Measurements from ENCODE around the gene SIGLEC1. TPM values are rescaled to one million over a fixed set of nuclear protein-coding genes. Genes with fewer than 3 reads are reported as not detected.

Gene SIGLEC1
- total and polyA plus RNA-seq, 2 of the 4 experiments (the other 2 are of a cell fraction) = not detected

- Histone ChIP-seq H3K18ac (ENCODE audit: low read depth, low read length) (no peak overlapping the region), H2BK120ac (ENCODE audit: low read depth, low read length) (no peak overlapping the region), H4K91ac (ENCODE audit: insufficient read depth, low read depth, low read length) (no peak overlapping the region), H3K4me2 (ENCODE audit: low read depth, low read length) (no peak overlapping the region), H3K9ac (ENCODE audit: low read depth, low read length) (no peak overlapping the region), H2AK5ac (ENCODE audit: low read depth, low read length) (no peak overlapping the region), H4K20me1 (ENCODE audit: insufficient read depth, low read length) (0 out of 2 replicates have a peak, but pooled peaks cover 6% of the 10 kb centered on the region), H3K36me3 (ENCODE audit: control insufficient read depth, insufficient read depth, low read length) (peaks cover 10% of the 10 kb centered on the region), H3K56ac (ENCODE audit: extremely low read depth, insufficient read depth, low read length) (no peak overlapping the region), H4K8ac (ENCODE audit: low read depth in 2 of 2, low read length in 2 of 2) (no peak overlapping the region), H3K4me1 (ENCODE audit: control insufficient read depth, insufficient read depth, low read length) (no peaks in the 10 kb centered on the region), H2BK15ac (ENCODE audit: low read depth, low read length) (no peak overlapping the region), H4K5ac (ENCODE audit: low read depth, low read length) (no peak overlapping the region), H3K14ac (replicated peaks; ENCODE audit: low read depth, low read length) (no peak overlapping the region), H2AK9ac (replicated peaks; ENCODE audit: low read depth, low read length, poor library complexity) (no peak overlapping the region), H3K4ac (ENCODE audit: low read depth, low read length) (no peak overlapping the region), H3K23ac (ENCODE audit: low read depth, low read length) (no peak overlapping the region), H2BK5ac (ENCODE audit: low read depth, low read length, poor library complexity, severe bottlenecking) (no peak overlapping the region), H3K4me3 (ENCODE audit: insufficient read depth, low read depth, low read length) (no peak overlapping the region), H2AFZ (replicated peaks; ENCODE audit: low read length, poor library complexity) (peak overlapping the region; percentile 51), H3K79me1 (ENCODE audit: low read depth in 1 of 2, low read length in 2 of 2) (no peaks in the 10 kb centered on the region), H2BK20ac (ENCODE audit: low read depth, low read length) (no peak overlapping the region), H3K27me3 (ENCODE audit: control insufficient read depth, insufficient read depth, low read length) (no peaks in the 10 kb centered on the region; the same call in 1 of the 2 replicates), H3K9me3 (ENCODE audit: control insufficient read depth, insufficient read depth, low read length) (no peaks in the 10 kb centered on the region), H3K27ac (ENCODE audit: insufficient read depth, low read length) (no peak overlapping the region), H3K9me1 (ENCODE audit: insufficient read depth, low read length) (peaks cover 5% of the 10 kb centered on the region)
- ChIA-PET CTCF (interaction anchor here (0.6 kb wide), 1 partner anchor 38 kb away, joined by 3 read pairs; no protein-coding TSS in a partner anchor), POLR2A (ENCODE audit: unreplicated experiment) (no interaction called here)
- intact Hi-C loops (cut with micrococcal nuclease) (no loop called here), dilution Hi-C loops (cut with HindIII; ENCODE audit: low sequenced_read_pairs, unreplicated experiment) (no loop called here), in situ Hi-C loops (cut with MboI; ENCODE audit: low sequenced_read_pairs) (no loop called here)
- TF ChIP-seq RFX5 (IDR thresholded peaks at IDR 0.05; ENCODE audit: low read depth, low read length) (no peak), FOS (IDR thresholded peaks at IDR 0.05; ENCODE audit: low read depth, low read length) (no peak), USF2 (IDR thresholded peaks at IDR 0.05; ENCODE audit: low read depth, low read length) (no peak), MAZ (IDR thresholded peaks at IDR 0.05; ENCODE audit: borderline replicate concordance, low read depth, low read length) (no peak), CEBPB (IDR thresholded peaks at IDR 0.05; ENCODE audit: low read depth, low read length) (no peak), SMC3 (IDR thresholded peaks at IDR 0.05; ENCODE audit: low read depth, low read length) (no peak), BHLHE40 (IDR thresholded peaks at IDR 0.05; ENCODE audit: low read depth, low read length) (no peak), POLR2A (IDR thresholded peaks at IDR 0.05; ENCODE audit: low read depth, low read length) (no peak), CHD1 (IDR thresholded peaks at IDR 0.05; ENCODE audit: low read depth, low read length) (no peak), ELK1 (IDR thresholded peaks at IDR 0.05; ENCODE audit: borderline replicate concordance, low read depth, low read length) (no peak), MXI1 (IDR thresholded peaks at IDR 0.05; ENCODE audit: borderline replicate concordance, low read depth, low read length) (no peak), RCOR1 (IDR thresholded peaks at IDR 0.05; ENCODE audit: insufficient replicate concordance, low read length) (no peak), RAD21 (IDR thresholded peaks at IDR 0.05; ENCODE audit: low read length) (no peak), NFE2L2 (IDR thresholded peaks at IDR 0.05; ENCODE audit: low read depth, low read length) (no peak)
- TF ChIP-seq, protein P1, sequence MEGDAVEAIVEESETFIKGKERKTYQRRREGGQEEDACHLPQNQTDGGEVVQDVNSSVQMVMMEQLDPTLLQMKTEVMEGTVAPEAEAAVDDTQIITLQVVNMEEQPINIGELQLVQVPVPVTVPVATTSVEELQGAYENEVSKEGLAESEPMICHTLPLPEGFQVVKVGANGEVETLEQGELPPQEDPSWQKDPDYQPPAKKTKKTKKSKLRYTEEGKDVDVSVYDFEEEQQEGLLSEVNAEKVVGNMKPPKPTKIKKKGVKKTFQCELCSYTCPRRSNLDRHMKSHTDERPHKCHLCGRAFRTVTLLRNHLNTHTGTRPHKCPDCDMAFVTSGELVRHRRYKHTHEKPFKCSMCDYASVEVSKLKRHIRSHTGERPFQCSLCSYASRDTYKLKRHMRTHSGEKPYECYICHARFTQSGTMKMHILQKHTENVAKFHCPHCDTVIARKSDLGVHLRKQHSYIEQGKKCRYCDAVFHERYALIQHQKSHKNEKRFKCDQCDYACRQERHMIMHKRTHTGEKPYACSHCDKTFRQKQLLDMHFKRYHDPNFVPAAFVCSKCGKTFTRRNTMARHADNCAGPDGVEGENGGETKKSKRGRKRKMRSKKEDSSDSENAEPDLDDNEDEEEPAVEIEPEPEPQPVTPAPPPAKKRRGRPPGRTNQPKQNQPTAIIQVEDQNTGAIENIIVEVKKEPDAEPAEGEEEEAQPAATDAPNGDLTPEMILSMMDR (conservative IDR thresholded peaks at IDR 0.05; ENCODE audit: low read depth, low read length) = no peak
- ATAC-seq (ENCODE audit: low read depth) = no peak
- no peak for DNase-seq
- no TSS peak for BruUV-seq (replicated peaks)
- 95% methylated on average over 8 of the region's 16 CpGs; no CpG with 5 or more reads in 1 of the 2 experiments for WGBS, 2 experiments (ENCODE audit: extremely low coverage in 2 of 2, insufficient read length in 1 of 2)
Observed at GRCh38 chr20:3754276-3754630, 41.9 kb upstream of the SIGLEC1 start.

Measured in IMR-90 (cell line).